MCF 10A (cell line): ENCODE results near the gene OPN1MW3. TPM values are rescaled to one million over a fixed set of nuclear protein-coding genes. Genes with fewer than 3 reads are reported as not detected.

ENCODE experiments used
- BruUV-seq: library from RNA; stranded (reverse); fragments of 400-500 nt; replicated peaks from 2 replicates; lab custom pipeline; 2021; lab: Mats Ljungman, UMichigan
- CTCF ChIA-PET: fragments of 300-600 bp; sonication (Branson Sonifier 250); formaldehyde crosslinking; extraction: SDS; loops from one replicate; lab custom pipeline; 2021; ENCODE audit warnings: antibody characterized with exemption, inconsistent platforms; lab: Yijun Ruan, JAX
- POLR2A ChIA-PET: fragments of 300-600, 350-650 bp; sonication (Branson Sonifier 250); formaldehyde crosslinking; extraction: SDS; loops from one replicate; lab custom pipeline; 2020; ENCODE audit warnings: antibody characterized with exemption, inconsistent platforms; lab: Yijun Ruan, JAX
- DNase-seq: peaks from one replicate; pipeline ENCODE4 v3.0.0-alpha.2; 2018; ENCODE audit not compliant: unreplicated experiment
- H3K27ac Mint-ChIP-seq: one replicate; pipeline ENCODE4 v1.8.0; 2022; ENCODE audit warnings: mild to moderate bottlenecking, low read depth, mixed read lengths; ENCODE audit not compliant: unreplicated experiment
- H3K27me3 Mint-ChIP-seq: one replicate; pipeline ENCODE4 v1.8.0; 2022; ENCODE audit warnings: mixed read lengths; ENCODE audit not compliant: insufficient read depth, unreplicated experiment
- H3K36me3 Mint-ChIP-seq: one replicate; pipeline ENCODE4 v1.8.0; 2022; ENCODE audit warnings: mild to moderate bottlenecking, moderate library complexity, mixed read lengths; ENCODE audit not compliant: insufficient read depth, unreplicated experiment
- H3K4me1 Mint-ChIP-seq: one replicate; pipeline ENCODE4 v1.8.0; 2022; ENCODE audit warnings: mixed read lengths; ENCODE audit not compliant: insufficient read depth, unreplicated experiment
- H3K4me3 Mint-ChIP-seq: one replicate; pipeline ENCODE4 v1.8.0; 2022; ENCODE audit warnings: mild to moderate bottlenecking, moderate library complexity, mixed read lengths; ENCODE audit not compliant: unreplicated experiment
- H3K9me3 Mint-ChIP-seq: one replicate; pipeline ENCODE4 v1.8.0; 2022; ENCODE audit warnings: mixed read lengths; ENCODE audit not compliant: unreplicated experiment
- CTCF ChIP-seq: fragments of 200-600 bp; IDR thresholded peaks from one replicate; pipeline ENCODE4 v1.8.0; 2022; ENCODE audit warnings: antibody characterized with exemption, mild to moderate bottlenecking; ENCODE audit not compliant: unreplicated experiment
- intact Hi-C: fragments of 100-400 bp; cut with micrococcal nuclease; formaldehyde crosslinking; loops from 2 replicates; pipeline ENCODE4 v1.14.1; 2022
- total RNA-seq: library from RNA; stranded (reverse); gene quantifications from 2 replicates; pipeline ENCODE4 v1.2.3, GENCODE V29; 2022

OPN1MW3 gene
- total RNA-seq, 1 experiment from 2014 or later, result not detected

DNA sequence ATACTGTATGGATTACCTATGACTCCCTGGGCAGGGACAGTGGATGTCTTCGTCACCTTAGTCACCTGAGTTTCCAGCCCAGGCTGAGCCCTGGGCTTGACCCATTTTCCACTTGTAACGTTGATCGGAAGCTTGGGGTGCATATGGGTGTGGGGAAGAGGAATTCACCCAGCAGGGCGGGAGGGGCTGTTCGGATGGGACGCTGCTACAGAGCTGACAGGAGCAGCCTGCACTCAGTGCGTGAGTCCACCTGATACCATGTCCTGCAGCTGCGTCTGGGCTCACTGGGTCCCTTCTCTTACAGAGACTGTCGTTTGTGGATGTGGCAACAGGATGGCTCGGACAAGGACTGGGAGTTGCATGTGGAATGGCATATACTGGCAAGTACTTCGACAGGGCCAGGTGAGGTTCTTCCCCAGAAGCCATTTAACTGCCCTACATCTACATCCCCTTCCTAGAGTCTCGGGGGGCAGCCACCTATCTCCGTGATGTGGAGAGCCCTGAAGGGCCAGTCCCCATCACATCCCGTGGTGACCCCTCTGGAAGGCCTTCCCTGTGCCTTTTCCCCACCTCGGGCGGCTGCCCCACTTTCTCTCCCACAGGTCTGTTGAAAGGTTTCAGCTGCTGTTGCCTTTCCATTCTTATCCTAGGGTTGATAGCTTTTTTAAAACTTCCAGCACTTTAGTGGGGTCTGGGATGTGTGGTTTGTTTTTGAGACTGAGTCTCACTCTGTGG, 51.8 kb downstream of the OPN1MW3 start:
- no TSS peak for BruUV-seq
- Mint-ChIP-seq H3K36me3 (no peaks in the 10 kb centered on the region), H3K4me3 (no peak overlapping the region), H3K4me1 (peaks cover 6% of the 10 kb centered on the region), H3K27me3 (peaks cover 70% of the 10 kb centered on the region), H3K27ac (no peak overlapping the region), H3K9me3 (no peaks in the 10 kb centered on the region)
- DNase-seq, result no peak
- POLR2A ChIA-PET, result interaction anchor here (0.7 kb wide), 1 partner anchor 9 kb away, joined by 3 read pairs; no protein-coding TSS in a partner anchor
- CTCF ChIA-PET, result interaction anchor here (0.5 to 2.3 kb wide), 9 partner anchors 8 to 523 kb away, joined by 3 to 12 read pairs (median 3); no protein-coding TSS in a partner anchor
- intact Hi-C loops, result no loop called here
- no peak for TF ChIP-seq CTCF

DNA sequence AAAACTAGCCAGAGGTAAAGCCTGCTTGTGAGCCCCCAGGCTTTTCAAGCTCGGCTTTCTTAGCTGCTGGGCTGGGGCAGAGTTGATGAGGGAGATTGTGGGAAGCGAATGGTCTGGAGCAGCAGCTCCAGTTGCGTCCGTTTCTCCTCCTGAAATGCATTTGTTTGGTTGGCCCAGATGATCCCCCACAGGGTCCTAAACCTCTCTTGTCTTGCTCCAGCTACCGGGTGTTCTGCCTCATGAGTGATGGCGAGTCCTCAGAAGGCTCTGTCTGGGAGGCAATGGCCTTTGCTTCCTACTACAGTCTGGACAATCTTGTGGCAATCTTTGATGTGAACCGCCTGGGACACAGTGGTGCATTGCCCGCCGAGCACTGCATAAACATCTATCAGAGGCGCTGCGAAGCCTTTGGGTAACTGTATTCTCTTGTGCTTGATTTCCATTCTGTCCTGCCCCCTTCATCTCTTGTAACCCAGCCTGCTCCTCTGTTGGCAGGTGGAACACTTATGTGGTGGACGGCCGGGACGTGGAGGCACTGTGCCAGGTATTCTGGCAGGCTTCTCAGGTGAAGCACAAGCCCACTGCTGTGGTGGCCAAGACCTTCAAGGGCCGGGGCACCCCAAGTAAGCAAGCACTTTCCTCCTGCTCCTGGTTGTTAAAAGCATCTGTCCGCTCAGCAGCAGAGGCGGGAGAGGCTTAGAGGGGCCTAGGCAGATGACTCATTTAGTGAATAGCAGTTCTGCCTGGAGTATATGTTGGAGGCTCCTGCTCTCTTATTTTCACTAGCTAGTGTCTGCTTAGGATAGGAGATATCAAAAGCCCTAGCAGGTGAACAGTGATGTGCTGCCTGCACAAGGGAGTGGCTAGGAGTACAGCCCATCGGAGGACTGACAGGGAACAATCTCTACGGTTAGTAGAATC, 53.5 kb downstream of the OPN1MW3 start:
- ChIA-PET POLR2A (no interaction called here), CTCF (no interaction called here)
- no peak for TF ChIP-seq CTCF
- Mint-ChIP-seq H3K4me3 (no peak overlapping the region), H3K9me3 (no peaks in the 10 kb centered on the region), H3K27ac (no peak overlapping the region), H3K4me1 (peaks cover 9% of the 10 kb centered on the region), H3K27me3 (peaks cover 76% of the 10 kb centered on the region), H3K36me3 (no peaks in the 10 kb centered on the region)
- intact Hi-C loops, result no loop called here
- BruUV-seq, result no TSS peak
- no peak for DNase-seq

DNA sequence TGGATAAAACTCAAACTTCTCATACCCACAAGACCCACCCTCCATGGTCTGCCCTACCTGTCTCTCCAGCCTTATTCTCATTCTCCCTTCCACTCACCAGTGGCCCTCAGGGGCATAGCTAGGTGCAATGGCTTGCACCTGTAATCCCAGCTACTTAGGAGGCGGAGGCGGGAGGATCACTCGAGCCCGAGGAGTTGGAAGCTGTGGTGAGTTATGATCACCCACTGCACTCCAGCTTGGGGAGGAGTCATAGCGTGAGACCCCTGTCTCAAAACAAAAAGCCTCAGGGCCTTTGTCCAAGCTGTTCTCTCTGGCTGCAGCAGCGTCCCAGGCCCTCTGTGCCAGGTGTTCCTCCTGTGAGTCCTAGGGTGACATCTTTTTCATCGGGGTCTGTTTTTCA, 54.7 kb downstream of the OPN1MW3 start:
- POLR2A ChIA-PET, result no interaction called here
- Mint-ChIP-seq H3K9me3 (no peaks in the 10 kb centered on the region), H3K36me3 (no peaks in the 10 kb centered on the region), H3K27ac (no peak overlapping the region), H3K4me3 (no peak overlapping the region), H3K4me1 (peaks cover 9% of the 10 kb centered on the region), H3K27me3 (peaks cover 80% of the 10 kb centered on the region)
- intact Hi-C loops, result no loop called here
- no peak for DNase-seq
- no TSS peak for BruUV-seq
- TF ChIP-seq CTCF, result no peak
- CTCF ChIA-PET, result interaction anchor here (0.6 kb wide), 1 partner anchor 18 kb away, joined by 3 read pairs; no protein-coding TSS in a partner anchor

DNA sequence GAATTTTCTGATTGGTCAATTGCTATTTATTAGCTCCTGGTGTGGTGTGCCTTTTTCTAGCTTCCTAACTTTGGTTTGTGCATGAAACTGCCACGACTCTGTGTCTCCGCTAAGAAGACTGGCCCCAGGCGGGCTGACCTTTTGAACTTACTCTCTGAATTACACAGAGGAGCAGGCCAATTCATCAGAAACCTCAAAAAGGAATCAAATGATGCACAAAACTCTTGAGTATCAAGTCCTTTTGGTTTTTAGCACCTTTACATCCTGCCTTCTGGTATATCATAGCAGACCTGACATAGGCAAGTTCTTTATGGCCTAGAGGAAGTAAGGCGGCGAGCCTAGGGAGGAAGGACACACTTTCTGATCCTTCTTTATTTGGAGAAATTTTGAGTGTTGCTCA, 55.8 kb downstream of the OPN1MW3 start:
- H3K4me3 Mint-ChIP-seq, result no peak overlapping the region
- BruUV-seq, result no TSS peak
- H3K27me3 Mint-ChIP-seq, result peaks cover 80% of the 10 kb centered on the region
- POLR2A ChIA-PET, result no interaction called here
- H3K9me3 Mint-ChIP-seq, result no peaks in the 10 kb centered on the region
- CTCF ChIA-PET, result no interaction called here
- no peaks in the 10 kb centered on the region for H3K36me3 Mint-ChIP-seq
- no peak overlapping the region for H3K27ac Mint-ChIP-seq
- intact Hi-C loops, result no loop called here
- DNase-seq, result no peak
- H3K4me1 Mint-ChIP-seq, result peaks cover 7% of the 10 kb centered on the region
- no peak for TF ChIP-seq CTCF
